Left ventricle myocardium inferior (tissue), 1 donor: ENCODE measurements around the gene QARS1. TPM values are rescaled to one million over a fixed set of nuclear protein-coding genes. Genes with fewer than 3 reads are reported as not detected.

Experiments
- DNase-seq: peaks from one replicate; pipeline ENCODE4 v3.0.0-alpha.2; 2020
- H3K27ac ChIP-seq: fragments of 200-600 bp; replicated peaks from 2 replicates; pipeline ENCODE4 v1.8.0; 2021
- H3K27me3 ChIP-seq: fragments of 200-600 bp; 2 replicates; pipeline ENCODE4 v1.8.0; 2021; ENCODE audit warnings: low read depth
- H3K36me3 ChIP-seq: fragments of 200-600 bp; 2 replicates; pipeline ENCODE4 v1.8.0; 2021
- H3K4me1 ChIP-seq: fragments of 200-600 bp; 2 replicates; pipeline ENCODE4 v1.8.0; 2021
- H3K4me3 ChIP-seq: fragments of 200-600 bp; 2 replicates; pipeline ENCODE4 v1.8.0; 2021; ENCODE audit warnings: mild to moderate bottlenecking, moderate library complexity
- H3K9me3 ChIP-seq: fragments of 200-600 bp; replicated peaks from 2 replicates; pipeline ENCODE4 v1.8.0; 2021
- intact Hi-C: fragments of 100-400 bp; cut with micrococcal nuclease; formaldehyde crosslinking; loops from one replicate; pipeline ENCODE4 v1.11.0; 2022
- total RNA-seq: library from RNA; stranded (reverse); fragmentation: NEBNext Ultra II Directional; extraction: Animal tissue kit (Norgen Biotek cat#: 25700); gene quantifications from one replicate; pipeline ENCODE4 v1.2.1, GENCODE V29; 2021
- TF ChIP-seq, protein P1 (sequence below): fragments of 200-600 bp; IDR thresholded peaks from 2 replicates; pipeline ENCODE4 v1.8.0; 2021; ENCODE audit warnings: antibody characterized with exemption, mild to moderate bottlenecking, borderline replicate concordance
- donor health status: DM: no; HTN: yes; CAD: no; lungs with severe emphysema.

QARS1 gene
- total RNA-seq, 1 donor from 2014 or later = 203 TPM

GRCh38 chr3:49131576-49131975 is 27.0 kb upstream of the QARS1 start:
- H3K36me3 ChIP-seq = peaks cover 47% of the 10 kb centered on the region
- H3K27ac ChIP-seq = peak overlapping the region; percentile 94
- H3K27me3 ChIP-seq = no peaks in the 10 kb centered on the region
- DNase-seq = no peak
- peaks cover 65% of the 10 kb centered on the region for H3K4me1 ChIP-seq
- H3K9me3 ChIP-seq = no peaks in the 10 kb centered on the region
- intact Hi-C loops = no loop called here
- peak overlapping the region; percentile 93 for H3K4me3 ChIP-seq
- TF ChIP-seq, protein P1, sequence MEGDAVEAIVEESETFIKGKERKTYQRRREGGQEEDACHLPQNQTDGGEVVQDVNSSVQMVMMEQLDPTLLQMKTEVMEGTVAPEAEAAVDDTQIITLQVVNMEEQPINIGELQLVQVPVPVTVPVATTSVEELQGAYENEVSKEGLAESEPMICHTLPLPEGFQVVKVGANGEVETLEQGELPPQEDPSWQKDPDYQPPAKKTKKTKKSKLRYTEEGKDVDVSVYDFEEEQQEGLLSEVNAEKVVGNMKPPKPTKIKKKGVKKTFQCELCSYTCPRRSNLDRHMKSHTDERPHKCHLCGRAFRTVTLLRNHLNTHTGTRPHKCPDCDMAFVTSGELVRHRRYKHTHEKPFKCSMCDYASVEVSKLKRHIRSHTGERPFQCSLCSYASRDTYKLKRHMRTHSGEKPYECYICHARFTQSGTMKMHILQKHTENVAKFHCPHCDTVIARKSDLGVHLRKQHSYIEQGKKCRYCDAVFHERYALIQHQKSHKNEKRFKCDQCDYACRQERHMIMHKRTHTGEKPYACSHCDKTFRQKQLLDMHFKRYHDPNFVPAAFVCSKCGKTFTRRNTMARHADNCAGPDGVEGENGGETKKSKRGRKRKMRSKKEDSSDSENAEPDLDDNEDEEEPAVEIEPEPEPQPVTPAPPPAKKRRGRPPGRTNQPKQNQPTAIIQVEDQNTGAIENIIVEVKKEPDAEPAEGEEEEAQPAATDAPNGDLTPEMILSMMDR = no peak

DNA sequence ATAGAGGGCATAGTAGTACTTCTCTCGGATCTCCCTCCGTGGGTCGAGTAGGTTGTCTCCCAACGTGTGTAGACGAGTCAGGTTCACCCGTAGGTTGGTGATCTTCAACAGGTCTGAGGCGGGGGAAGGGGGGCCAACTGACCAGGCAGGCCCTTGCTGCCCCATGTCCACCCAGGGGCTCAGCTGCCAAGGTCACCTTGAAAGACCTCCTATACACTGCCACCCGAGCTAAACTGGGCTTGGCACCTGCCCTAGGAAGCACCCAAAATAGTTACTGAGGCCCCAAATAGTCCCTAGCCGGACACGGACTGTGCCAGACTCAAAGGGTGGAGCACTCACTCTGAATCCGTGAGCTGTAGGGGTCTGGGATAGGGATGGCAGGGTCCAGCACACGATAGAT is 26.5 kb upstream of the QARS1 start:
- no peaks in the 10 kb centered on the region for H3K9me3 ChIP-seq
- intact Hi-C loops = no loop called here
- peaks cover 52% of the 10 kb centered on the region for H3K36me3 ChIP-seq
- no peaks in the 10 kb centered on the region for H3K27me3 ChIP-seq
- DNase-seq = no peak
- H3K4me1 ChIP-seq = peaks cover 65% of the 10 kb centered on the region
- peak overlapping the region; percentile 94 for H3K27ac ChIP-seq
- H3K4me3 ChIP-seq = peak overlapping the region; percentile 93
- TF ChIP-seq, protein P1 = no peak

DNA sequence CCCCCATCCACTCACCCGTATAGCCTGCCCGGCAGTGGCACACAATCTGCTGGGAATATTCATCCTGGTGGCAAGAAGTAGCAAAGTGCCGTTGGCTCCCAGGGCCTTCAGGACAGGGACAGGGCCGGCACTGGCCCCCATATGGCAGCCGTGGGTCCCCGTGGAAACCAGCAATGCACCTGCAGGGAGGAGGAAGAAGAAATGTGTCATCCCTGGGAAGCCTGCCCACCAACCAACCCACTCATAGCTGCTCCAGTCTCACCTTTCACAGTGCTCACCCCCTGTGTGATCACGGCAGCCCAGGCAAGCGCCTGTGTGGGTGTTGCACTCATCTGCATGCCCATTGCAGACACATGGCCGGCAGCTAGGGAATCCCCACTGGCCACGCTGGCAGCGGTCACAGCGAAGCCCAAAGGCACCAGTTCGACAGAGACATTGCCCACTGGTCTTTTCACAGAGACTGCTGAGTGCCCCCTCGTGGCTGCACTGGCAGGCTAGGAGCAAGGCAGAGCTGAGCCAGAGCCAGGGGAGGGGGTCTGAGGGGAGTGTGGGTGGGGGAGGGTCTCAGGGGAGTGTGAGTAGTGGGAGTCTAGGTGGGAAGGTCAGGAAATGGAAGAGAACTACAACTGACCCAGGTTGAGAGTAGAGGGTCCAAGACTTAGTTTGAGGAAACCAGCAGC is 20.6 kb upstream of the QARS1 start:
- Histone ChIP-seq H3K27me3 (no peaks in the 10 kb centered on the region), H3K9me3 (no peaks in the 10 kb centered on the region), H3K4me1 (peaks cover 31% of the 10 kb centered on the region), H3K27ac (no peak overlapping the region), H3K4me3 (no peak overlapping the region), H3K36me3 (peaks cover 92% of the 10 kb centered on the region)
- no peak for DNase-seq
- intact Hi-C loops = no loop called here
- TF ChIP-seq, protein P1 = no peak

- H3K4me1 ChIP-seq = peaks cover 31% of the 10 kb centered on the region
- TF ChIP-seq, protein P1 = no peak
- intact Hi-C loops = no loop called here
These were observed 19.6 kb upstream of the QARS1 start for GRCh38 chr3:49124203-49124602.

GRCh38 chr3:49123687-49124086 is 19.1 kb upstream of the QARS1 start:
- H3K4me3 ChIP-seq = no peak overlapping the region
- TF ChIP-seq, protein P1 = no peak
- no peaks in the 10 kb centered on the region for H3K27me3 ChIP-seq
- no peaks in the 10 kb centered on the region for H3K9me3 ChIP-seq
- peaks cover 80% of the 10 kb centered on the region for H3K36me3 ChIP-seq
- peaks cover 32% of the 10 kb centered on the region for H3K4me1 ChIP-seq
- intact Hi-C loops = no loop called here
- H3K27ac ChIP-seq = no peak overlapping the region
- DNase-seq = no peak

More at GRCh38 chr3:49124203-49124602, 19.6 kb upstream of the QARS1 start:
- no peak for DNase-seq
- no peaks in the 10 kb centered on the region for H3K9me3 ChIP-seq
- H3K36me3 ChIP-seq = peaks cover 82% of the 10 kb centered on the region
- H3K4me3 ChIP-seq = no peak overlapping the region
- no peak overlapping the region for H3K27ac ChIP-seq
- H3K27me3 ChIP-seq = no peaks in the 10 kb centered on the region
